ENCODE measurements around the gene ADAMTS2.

ADAMTS2 gene

DNA sequence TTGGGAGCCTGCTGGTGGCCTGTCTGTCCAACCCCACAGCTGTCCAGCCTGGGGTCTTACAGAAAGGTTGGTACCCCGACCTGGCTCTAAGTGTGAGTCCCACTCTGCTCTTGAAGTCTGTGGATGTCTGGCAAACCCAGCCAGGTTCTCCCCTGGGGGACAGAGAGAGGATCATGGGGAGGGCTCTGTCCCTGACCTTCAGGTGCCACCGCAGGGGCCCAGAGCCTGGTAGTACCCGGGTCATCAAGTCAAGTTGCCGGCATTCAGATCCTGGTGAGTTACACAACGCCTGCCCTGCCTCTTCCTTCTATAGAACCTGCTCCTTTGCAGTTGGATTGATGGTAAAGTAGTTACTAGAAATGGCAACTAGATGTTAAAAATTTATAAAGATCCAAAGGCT is 66.7 kb downstream of the ADAMTS2 start:
- no peak for DNase-seq (ENCODE audit: low read depth in 2 of 2)

DNA sequence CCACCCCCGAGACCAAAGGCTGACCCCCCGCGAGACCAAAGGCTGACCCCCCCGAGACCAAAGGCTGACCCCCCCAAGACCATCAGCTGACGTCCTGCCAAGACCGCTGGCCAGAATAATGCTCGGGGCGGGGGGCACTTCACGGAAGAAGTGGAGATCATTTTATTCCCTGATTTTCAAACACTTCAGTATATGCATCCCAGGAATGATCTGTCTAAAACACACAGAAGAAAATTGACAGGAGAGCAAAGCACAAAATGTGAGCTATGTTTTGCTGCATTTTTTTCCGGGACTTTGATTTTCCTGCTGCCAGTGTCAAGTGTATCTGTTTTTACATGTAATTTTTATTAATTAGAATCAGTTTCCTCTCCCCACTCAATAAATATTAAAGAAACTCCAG is 67.1 kb downstream of the ADAMTS2 start:
- DNase-seq (ENCODE audit: low read depth in 2 of 2) = no peak

DNA sequence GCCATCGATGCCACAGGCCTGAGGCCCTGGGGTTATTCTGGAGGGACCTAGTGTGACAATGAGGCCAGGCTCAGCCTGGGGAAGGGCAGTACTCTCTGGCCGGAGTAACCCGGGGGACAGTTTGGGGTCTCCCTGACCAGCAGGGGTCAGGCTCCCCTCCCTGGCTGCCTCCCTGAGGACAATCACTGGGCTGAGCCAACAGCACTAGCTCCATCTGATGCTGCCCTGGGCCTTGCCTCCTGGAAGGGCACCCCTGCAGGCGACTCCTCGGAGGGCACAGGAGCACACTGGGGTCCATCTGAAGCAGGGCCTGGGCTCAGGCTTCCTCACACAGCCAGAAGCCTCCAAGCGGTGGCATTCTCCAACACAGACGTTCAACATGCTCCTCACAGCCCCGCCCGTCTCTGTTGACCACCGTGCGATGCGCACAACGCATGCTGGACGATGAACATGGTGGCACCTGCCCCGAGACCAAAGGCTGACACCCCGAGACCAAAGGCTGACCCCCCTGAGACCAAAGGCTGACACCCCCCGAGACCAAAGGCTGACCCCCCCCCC is 68.3 kb downstream of the ADAMTS2 start:
- no peak for DNase-seq (ENCODE audit: low read depth in 2 of 2)

DNA sequence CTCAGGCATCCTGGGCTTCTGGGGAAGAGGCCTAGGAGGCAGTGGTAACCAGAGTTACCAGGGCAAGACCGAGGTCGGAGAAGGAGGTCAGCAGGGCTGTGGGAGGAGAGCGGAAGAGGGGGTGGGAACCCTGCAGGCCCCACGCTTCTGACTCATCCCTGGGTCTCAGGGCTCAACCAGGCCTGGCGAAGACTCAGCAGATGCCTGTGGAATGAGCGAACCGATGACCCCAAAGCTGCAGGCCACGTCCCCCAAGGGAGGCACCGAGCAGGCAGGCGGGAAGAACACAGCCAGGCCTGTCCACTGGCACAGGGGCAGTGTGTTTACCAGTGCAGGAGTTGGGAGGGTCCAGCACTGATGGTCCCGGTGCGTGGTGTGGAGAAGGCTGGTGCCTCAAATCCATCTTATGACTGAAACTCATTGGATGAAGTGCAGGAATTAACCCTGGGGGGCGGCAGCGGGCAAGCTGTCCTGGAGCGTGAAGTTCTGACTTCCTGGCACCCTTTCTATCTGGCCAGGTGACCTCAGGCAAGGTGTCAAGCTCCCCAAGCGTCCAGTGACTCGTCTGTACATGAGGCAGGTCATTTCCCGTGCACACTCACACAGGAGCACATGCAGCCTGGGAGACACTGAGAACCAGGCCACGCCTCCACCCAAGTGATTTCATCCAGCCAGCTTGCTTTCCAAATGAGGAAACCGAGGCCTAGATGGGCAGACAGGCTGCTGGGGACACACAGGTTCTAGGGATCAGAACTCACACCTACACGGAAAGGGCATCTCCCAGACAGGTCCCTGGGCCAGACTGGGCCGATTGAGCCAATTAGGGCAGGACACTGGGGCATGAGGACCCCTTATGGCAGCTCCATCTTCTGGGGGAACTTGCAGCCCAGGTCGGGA is 69.1 kb downstream of the ADAMTS2 start:
- no peak for DNase-seq (ENCODE audit: low read depth in 2 of 2)

DNA sequence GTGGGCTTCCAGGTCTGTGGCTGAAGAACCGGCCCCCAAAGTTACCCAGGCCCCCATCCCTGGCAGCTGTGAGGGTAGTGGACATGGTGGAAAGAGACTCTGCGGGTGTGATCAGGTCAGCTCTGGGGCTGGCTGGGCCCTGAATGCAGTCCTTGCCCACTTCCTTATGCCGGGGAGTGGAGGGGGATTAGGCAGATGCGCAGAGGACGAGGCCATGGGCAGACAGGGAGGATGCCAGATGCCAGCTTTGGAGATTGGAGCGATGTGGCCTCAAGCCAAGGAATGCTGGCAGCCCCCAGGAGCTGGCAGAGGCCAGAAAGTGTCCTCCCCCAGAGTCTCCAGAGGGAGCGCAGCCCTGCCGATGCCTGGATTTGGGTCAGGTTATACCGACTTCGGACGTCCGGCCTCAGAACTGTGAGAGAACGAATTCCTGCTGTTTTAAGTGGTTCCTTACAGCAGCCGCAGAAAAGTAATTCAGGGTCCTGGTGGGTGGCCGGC is 69.8 kb downstream of the ADAMTS2 start:
- no peak for DNase-seq (ENCODE audit: low read depth in 2 of 2)

DNA sequence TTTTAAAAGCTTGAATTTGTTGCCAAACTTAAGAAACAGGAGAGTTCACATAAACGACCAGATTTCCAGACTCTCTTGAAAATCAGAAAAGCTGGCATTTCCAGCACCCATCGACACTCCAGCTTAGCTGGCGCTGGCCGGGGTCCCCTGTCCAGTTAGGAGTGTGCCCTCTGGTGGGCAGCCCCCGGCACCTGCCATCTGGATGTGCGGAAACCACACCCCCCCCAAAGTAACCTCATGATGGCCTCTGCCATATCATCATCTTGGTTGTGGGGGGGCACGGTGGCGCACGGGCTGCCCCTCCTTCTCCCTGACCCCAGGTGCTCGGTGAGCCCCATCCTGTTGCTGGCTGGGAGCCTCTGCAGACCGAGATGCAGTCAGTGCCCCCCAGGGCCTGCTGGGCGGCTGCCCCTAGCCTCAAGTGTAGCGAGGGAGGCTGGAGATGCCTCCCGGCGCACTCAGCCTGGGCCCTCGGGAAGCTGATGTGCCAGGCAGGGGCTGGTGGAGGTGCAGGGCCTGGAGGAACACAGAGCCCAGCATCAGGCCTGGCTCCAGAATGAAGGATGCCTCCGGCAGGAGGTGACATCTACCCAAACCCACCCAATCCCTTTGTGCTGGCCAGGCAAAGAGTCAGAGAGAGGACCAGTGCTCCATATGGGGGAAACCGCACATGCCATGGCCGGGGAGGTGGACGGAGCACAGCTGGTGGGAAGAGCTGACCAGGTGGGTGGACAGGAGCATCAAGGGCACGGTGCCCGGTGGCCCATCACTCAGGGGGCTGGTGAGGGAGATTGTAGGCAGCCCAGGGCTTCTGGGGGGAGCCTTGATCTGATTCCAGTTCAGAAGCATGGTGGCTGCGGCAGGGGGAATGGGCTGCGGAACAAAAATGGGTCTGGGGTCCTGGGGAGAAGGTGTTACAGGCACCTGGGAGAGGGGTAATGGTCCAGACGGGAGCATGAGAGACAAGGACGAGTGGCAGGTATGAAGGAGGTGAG is 70.6 kb downstream of the ADAMTS2 start:
- DNase-seq (ENCODE audit: low read depth in 2 of 2) = no peak

DNA sequence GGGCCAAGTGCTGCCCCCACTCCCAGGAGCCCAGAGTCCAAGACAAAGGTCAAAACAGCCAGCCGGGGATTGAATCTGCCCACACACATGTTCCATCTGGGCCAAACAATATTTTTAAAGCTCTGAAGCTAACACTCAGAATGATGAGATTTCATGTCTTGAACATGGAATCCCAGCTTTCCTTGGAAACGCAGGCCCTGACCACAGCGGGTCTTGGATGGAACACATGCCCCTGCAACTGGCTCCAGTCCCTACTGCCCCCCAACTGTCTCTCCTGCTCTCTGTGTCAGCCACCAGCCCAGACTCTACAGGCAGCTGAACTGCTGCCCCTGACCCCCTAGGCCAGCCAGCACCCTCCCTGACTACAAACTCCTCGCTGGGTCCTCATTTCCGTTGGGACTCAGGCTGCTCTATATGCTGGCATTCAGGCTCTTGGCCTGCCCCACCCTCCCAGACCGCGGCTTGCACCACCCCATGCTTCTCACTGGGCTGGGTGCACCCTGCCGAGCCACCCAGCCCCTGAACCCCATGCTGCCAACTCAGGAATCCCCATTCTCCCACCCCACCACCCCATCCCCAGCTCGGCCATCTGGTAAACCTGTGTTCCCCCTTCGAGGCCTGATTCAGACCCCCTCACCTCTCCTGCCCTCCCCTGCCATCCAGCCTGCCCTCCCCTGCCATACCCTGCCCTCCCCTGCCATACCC is 71.7 kb downstream of the ADAMTS2 start:
- no peak for DNase-seq (ENCODE audit: low read depth in 2 of 2)

DNA sequence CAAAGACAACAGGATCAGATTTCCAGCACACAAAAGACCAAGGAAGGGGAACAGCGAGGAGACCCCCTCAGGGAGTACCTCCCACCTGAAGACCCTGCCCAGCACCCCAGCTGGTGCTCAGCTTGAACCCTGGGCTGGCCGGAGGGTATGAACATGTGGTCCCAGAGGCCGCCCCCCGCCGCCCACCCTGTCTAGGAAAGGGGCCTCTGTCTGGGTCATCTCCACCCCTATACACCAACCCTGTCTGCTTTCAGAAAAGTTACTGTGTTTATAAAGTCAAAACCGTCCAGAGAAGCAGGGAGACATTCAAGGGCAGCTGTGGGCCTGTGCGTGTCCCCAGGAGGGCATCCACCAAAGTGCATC is 72.2 kb downstream of the ADAMTS2 start:
- no peak for DNase-seq (ENCODE audit: low read depth in 2 of 2)

DNA sequence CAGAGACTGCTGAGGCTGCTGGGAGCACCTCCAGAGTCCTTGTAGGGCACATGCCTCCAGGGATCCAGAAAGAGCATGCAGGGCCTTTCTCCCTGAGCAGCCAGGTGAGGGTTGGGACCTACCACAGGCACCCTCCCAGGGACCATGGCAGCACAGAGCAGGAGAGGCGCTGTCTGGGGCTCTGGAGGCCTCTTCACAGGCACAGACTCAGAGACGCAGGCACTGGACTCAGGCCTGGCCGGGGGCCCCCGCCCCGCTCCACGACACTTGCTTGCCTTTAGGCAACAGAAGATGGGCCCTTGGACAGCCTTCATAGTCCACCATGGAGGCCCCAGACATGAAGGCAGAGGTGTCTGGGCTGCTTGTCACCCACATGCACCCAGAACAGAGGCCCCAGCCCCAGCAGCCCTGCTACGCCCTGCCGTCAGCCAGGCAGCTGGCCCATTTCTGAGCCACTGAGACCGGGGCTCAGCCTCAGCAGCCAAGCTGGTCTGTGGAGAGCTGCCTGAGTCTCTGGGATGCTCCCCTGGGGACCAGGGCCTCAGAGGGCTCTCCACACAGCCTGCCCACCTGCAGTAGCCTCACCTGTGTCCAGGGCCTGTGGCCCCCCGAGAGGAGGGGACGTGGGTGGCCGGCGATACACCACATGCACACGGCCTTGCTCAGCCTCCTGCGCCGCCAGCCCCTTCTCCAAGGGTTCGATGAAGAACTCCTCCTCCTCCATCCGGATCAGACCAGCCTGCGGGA is 72.8 kb downstream of the ADAMTS2 start:
- DNase-seq (ENCODE audit: low read depth in 2 of 2) = no peak

DNA sequence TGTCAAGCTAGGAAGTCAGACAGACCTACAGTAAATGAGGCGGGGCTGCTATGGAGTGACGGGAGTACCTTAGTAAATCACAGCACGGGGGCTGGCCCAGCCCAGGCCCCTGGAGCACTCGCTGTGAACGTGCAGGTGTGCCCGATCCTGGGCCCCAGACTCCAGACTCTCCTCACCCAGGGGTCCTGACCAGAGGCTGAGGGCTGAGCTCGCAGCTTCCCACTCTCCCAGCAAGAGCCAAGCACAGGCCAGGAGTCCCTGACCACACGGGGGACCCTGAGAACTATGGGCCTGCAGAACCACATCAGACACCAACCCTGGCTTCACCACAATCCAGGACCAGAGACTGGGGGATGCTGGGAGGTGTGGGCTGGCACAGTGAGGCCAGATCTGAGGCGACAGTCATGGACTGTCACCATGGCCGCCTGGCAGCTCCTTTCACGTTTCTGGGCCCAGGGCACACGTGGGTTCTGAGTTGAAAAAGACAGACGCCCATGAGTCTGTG is 73.4 kb downstream of the ADAMTS2 start:
- DNase-seq (ENCODE audit: low read depth in 2 of 2) = no peak

DNA sequence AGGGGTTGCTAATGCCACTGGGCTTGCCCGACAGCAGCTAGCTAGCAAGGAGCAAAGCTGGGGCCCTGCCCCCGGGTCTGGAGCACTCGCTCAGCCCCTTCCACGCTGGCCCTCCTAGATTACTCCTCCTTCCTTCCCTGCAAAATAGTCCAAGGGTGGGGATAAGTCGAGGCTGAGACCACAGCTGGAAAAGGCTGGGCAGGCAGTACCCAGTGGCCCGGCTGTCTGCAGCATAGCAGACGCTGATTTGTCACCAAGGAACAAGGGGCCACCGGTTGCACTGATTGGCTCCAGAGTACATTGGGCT is 73.9 kb downstream of the ADAMTS2 start:
- no peak for DNase-seq (ENCODE audit: low read depth in 2 of 2)

DNA sequence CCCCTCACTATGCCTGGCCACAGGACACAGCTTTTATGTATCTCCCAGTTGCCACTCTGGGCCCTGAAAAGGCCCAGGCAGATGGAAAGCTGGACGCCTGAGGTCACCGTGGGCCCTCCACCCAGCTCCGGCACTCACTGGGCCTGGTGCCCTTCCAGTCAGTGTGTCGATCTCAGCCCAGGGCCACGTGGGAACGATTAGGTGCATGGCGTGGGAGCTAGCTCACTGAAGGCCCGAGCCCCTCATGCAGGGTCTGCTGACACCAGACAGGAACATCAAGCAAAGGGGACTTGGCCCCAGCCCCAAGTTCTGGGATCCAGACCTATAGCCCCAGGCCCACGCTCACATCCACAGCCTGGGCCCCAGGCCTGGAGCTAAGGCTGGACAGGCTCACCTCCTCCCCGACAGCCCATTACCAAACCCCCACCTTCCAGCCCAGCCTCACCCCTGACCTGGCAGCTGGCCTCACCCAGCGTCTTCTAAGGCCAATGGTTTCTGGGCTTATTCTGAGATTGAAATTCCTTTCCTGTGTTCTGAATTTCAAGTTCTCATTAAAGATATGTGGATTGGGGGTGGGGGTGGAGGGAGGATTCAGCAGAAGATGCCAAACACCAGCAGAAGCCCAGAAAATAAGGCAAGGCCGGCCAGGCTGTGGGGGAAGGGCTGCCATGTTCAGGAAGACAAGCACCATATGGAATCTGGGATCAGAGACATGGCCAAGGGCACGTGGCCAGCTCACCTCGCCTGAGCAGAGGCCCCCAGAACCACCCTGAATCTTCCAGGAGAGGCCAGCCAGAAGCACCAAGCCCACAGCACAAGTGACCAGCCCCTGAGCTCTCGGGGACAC is 74.5 kb downstream of the ADAMTS2 start:
- DNase-seq (ENCODE audit: low read depth in 2 of 2) = no peak

DNA sequence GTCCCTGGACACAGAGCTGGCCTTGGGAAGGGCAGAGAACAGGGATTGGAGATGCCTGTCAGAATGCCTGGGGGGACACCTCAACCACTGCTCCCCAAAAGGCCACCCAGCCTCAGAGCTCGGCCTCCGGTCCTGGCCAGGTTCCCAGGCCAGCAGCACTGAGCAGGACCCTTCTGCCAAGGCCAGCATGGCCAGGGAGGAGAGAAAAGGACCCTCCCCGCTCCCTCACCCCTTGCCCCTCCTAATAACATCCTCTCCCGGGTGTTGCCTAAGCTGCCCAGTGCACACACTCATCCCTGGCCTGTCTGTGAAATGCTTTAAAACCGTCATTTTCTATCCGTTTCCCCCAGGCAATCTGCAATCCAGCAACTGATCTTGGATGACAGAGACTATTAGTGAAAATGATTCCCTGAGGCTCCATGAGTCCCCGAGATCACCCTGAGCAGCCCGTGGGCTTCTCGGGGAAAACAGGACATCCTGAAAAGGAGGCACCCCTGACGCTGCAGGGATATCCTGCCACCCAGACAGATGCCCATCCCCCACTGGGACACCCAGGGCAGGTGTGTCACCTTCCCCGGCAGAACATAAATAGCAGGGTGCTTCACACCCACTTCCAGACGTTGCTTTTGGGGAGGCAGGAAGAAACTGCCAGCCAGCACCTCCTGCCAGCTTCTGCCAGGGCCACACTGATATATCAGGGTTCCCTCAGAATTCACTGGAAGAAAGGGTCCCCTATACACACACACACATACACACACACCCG is 75.3 kb downstream of the ADAMTS2 start:
- DNase-seq (ENCODE audit: low read depth in 2 of 2) = no peak

DNA sequence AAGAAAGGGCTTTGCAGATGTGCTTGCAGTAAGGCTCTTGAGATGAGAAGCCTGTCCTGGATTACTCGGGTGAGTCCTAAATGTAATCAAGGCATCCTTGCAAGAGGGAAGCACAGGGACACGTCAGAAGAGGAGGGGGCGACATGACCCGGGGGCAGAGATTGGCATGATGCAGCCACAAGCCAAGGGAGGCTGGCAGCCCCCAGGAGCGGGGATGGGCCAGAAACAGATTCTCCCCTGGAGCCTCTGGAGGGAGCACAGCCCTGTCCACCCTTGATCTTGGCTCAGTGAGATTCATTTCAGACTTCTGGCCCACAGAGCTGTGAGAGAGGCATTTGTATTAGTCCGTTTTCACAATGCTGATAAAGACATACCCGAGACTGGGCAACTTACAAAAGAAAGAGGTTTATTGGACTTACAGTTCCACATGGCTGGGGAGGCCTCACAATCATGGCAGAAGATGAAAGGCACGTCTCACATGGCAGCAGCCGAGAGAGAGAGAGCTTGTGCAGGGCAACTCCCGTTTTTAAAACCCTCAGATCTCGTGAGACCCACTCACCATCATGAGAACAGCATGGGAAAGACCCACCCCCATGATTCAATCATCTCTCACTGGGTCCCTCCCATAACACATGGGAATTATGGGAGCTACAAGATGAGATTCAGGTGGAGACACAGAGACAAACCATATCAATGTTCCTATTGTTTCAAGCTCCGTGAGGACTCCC is 76.1 kb downstream of the ADAMTS2 start:
- DNase-seq (ENCODE audit: low read depth in 2 of 2) = no peak

DNA sequence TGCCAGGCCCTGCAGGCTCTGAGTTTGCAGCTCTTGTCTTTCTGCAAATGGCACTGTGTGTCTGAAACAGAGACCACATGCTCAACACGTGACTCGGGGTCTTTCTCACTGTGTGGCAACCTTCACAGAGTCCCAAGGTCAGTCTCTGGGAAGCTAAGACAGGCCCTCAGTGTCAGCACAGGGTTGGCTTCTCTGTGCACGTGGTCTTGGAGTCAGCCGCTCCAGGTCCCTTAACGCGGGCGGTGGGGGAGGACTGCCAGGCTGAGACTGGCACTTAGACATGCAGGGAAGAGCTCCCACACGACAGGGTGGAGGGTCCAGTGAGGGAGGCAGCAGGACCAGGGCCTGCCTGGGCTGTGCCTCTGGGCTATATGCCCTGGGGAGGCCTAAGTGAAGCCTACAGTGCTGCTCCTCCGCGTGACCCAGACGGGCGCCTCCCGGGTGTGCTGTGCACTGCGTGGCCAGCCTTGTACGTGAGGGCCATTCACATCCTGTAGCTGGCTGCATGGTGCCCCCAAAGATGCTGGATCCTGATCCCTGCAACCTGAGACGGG is 76.8 kb downstream of the ADAMTS2 start:
- DNase-seq (ENCODE audit: low read depth in 2 of 2) = no peak

DNA sequence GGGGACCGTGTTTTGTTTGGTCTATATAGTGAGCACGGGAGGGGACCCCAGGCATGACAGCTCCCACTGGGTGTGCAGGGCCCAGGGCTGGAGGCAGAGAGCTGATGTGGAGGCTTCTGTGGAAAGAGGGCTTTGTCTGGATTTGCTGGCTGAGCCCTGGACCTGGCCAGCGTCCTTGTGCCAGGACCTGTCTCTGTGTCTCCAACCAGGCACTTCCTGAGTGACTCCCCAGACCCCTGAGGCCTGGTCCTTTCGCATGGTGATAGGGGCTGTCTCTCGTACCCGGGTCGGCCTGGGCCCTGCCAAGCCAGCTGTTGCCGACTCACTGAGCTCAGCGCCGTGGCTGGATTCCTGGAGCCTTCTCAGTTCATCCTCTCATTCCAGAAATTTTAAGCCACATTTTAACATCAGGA is 77.6 kb downstream of the ADAMTS2 start:
- DNase-seq (ENCODE audit: low read depth in 2 of 2) = no peak

DNA sequence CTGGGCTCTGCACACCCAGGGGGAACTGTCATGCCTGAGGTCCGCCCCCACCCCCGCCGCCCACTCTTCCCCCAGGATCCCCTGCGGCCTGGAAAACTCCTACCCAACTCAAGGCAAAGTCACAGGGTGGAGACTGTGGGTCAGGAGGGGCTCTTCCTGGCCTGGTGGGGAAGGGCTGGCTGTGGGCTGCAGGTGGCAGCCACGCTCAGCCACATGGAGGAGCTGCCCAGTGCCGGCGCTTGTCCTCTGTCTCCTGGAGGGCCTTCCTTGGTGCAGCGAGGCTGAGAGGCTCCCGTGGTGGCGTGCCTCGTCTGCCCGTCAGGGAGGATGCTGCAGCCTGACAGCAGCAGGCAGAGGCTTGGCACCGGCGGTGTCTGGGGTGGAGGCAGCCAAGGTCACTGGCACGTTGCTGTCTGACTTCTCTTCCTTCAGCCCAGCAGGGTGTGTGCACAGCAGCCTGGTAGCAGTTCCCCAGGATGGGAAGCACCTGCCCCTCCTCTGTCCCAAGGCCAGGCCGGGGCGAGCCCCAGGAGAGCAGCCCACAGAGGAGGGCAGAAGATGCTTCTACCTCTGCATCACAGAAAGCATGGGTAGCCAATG is 78.1 kb downstream of the ADAMTS2 start:
- no peak for DNase-seq (ENCODE audit: low read depth in 2 of 2)
